Measurements from ENCODE around the gene MAML2. TPM values are rescaled to one million over a fixed set of nuclear protein-coding genes. Genes with fewer than 3 reads are reported as not detected.

Gene MAML2
- total RNA-seq, 4 donors from 2014 or later = 4.7 to 21.7 (median 7.3) TPM

DNA sequence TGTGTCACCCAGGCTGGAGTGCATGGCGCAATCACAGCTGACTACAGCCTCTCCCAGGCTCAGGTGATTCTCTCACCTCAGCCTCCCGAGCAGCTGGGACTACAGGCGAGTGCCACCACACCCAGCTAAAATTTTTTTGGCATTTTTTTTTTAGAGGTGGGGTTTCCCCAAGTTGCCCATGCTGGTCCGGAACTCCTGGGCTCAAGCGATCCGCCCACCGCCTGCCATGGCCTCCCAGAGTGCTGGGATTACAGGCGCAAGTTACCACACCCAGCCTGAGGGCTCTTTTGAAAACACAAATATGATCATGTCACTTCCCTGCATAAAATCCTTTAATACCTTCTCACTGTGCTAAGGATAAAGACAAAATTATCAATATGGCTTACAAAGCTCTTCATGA, 88.1 kb downstream of the MAML2 start:
- no peaks in the 10 kb centered on the region for H3K36me3 ChIP-seq
- intact Hi-C loops (cut with DNase I) = loop anchor here (10.0 kb wide), 1 partner anchor 80 kb away; no protein-coding TSS in a partner anchor
- 43 to 56% methylated on average over 8 of the region's 8 CpGs for WGBS, 2 donors
- no peak for TF ChIP-seq POLR2A (IDR thresholded peaks at IDR 0.05)
- TF ChIP-seq, protein P1, sequence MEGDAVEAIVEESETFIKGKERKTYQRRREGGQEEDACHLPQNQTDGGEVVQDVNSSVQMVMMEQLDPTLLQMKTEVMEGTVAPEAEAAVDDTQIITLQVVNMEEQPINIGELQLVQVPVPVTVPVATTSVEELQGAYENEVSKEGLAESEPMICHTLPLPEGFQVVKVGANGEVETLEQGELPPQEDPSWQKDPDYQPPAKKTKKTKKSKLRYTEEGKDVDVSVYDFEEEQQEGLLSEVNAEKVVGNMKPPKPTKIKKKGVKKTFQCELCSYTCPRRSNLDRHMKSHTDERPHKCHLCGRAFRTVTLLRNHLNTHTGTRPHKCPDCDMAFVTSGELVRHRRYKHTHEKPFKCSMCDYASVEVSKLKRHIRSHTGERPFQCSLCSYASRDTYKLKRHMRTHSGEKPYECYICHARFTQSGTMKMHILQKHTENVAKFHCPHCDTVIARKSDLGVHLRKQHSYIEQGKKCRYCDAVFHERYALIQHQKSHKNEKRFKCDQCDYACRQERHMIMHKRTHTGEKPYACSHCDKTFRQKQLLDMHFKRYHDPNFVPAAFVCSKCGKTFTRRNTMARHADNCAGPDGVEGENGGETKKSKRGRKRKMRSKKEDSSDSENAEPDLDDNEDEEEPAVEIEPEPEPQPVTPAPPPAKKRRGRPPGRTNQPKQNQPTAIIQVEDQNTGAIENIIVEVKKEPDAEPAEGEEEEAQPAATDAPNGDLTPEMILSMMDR (IDR thresholded peaks at IDR 0.05) = no peak
- H3K4me1 ChIP-seq = peaks cover 17 to 63% (median 25%) of the 10 kb centered on the region in 3 donors
- H3K4me3 ChIP-seq = no peak overlapping the region
- H3K9me3 ChIP-seq = no peaks in the 10 kb centered on the region
- H3K27me3 ChIP-seq = no peaks in the 10 kb centered on the region
- peak overlapping the region in 1 of 4 donors; percentile 40 for H3K27ac ChIP-seq
- DNase-seq = no peak

DNA sequence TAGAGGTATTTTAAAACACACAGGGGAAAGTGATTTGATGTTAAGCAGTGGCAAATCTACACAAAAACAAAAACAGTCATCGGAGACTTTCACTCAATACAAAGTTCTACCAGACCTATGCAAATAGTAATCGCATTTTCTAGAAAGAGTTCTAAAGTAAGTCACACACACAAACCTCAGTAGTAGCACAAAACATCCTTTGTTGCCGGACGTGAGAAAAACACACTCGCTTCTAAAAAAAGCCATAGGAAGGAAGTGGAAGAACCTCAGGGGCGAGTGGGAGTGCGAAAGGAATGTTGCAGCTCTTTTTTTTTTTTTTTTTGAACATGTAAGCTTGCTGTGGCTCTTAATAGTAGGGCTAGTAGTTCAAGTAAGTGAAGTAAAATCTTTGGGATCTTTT, 88.9 kb downstream of the MAML2 start:
- DNase-seq = no peak
- no peaks in the 10 kb centered on the region for H3K9me3 ChIP-seq
- peak overlapping the region in 2 of 4 donors; percentile 5 to 40 for H3K27ac ChIP-seq
- H3K4me3 ChIP-seq = no peak overlapping the region
- intact Hi-C loops (cut with DNase I) = loop anchor here (10.0 kb wide), 1 partner anchor 81 kb away; no protein-coding TSS in a partner anchor
- peaks cover 17 to 56% (median 17%) of the 10 kb centered on the region in 3 donors for H3K4me1 ChIP-seq
- 42 to 64% methylated on average over 7 of the region's 7 CpGs for WGBS, 2 donors
- no peaks in the 10 kb centered on the region for H3K27me3 ChIP-seq
- TF ChIP-seq POLR2A (IDR thresholded peaks at IDR 0.05) = no peak
- TF ChIP-seq, protein P1 (IDR thresholded peaks at IDR 0.05) = no peak
- H3K36me3 ChIP-seq = no peaks in the 10 kb centered on the region

DNA sequence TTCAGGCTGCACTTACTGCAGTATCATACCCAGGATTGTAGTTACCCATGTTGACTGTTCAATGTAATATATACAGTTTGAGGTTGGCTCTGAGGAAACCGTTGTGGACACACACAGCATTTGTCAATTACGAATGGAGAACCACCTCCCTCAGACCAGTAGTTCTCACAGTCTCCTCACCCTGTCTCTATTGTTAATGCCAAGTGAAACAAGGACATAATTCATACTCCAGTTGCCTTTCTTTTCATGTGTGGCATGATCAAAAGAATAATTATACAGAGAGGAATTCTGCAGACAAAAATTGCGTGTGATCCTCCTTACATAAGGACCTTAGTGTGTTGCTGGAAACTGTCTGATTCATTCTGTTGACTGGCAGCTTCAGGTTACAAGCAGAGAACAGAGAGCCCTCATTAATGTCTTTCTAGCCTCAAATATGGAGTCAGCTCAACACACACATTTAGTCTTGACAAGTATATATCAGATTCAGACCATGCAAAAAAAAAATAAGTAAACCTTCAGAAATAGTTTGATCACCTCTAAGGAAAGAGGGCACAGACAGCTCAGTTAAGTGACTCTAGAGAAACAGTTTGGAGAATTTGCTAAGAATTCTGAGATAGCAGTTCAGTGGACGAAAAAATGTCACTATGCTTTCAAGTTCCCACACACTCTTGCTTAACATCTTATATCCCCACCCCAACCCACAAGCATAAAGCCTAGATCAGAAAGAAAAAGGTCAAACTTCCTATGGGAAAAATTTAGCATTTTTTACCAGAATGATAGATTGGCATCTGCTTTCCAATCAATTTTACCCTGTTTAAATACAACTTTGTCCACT, 96.1 kb downstream of the MAML2 start:
- H3K9me3 ChIP-seq = no peaks in the 10 kb centered on the region
- no peaks in the 10 kb centered on the region for H3K27me3 ChIP-seq
- 24 to 27% methylated on average over 4 of the region's 4 CpGs for WGBS, 2 donors
- intact Hi-C loops (cut with DNase I) = no loop called here
- H3K4me3 ChIP-seq = no peak overlapping the region
- no peak for DNase-seq
- H3K27ac ChIP-seq = peak overlapping the region in 3 of 4 donors; percentile 5 to 31 (median 30)
- H3K4me1 ChIP-seq = peaks cover 10 to 31% (median 19%) of the 10 kb centered on the region in 3 donors
- TF ChIP-seq, protein P1 (IDR thresholded peaks at IDR 0.05) = no peak
- TF ChIP-seq POLR2A (IDR thresholded peaks at IDR 0.05) = no peak
- no peaks in the 10 kb centered on the region for H3K36me3 ChIP-seq

DNA sequence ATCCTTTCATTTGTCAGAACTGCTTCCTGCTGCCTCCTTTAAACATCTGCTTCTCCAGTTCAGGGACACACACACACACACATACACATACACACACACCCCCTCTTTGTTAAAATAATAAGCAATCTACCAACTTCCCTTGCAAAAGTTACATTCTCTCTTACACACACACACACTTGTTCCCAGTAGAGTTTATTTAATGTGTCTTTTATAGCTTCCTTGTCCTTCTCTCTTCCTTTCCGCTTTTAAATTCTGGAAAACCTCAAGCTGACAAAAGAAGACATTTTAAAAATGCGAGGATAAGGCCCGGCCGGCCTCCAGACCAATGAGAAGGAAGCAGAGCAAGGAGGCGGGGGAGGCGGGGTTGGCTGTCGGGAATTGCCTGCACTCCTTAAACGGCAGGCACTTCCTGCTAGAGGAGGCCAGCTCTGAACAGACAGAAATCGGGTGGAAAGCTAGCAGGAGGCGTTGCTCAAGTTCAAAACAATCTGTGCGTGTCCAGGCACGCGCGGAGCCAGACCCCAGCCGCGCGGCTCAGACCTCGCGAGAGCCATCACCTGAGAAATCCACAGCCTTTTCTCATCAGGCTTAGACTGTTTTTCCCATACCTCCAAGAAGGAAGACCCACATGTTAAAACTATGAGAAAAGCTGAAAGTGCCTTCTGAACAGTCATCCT, 99.9 kb downstream of the MAML2 start:
- intact Hi-C loops (cut with DNase I) = no loop called here
- Histone ChIP-seq H3K9me3 (no peaks in the 10 kb centered on the region), H3K27ac (peak overlapping the region; percentile 71 to 89 (median 85)), H3K27me3 (no peaks in the 10 kb centered on the region), H3K36me3 (no peaks in the 10 kb centered on the region), H3K4me1 (peaks cover 14 to 59% (median 31%) of the 10 kb centered on the region in 3 donors), H3K4me3 (peak overlapping the region; percentile 19 to 62 (median 47))
- peak; percentile 65 for DNase-seq
- peak in 1 of 4 donors; percentile 41 for TF ChIP-seq POLR2A (IDR thresholded peaks at IDR 0.05)
- TF ChIP-seq, protein P1 (IDR thresholded peaks at IDR 0.05) = no peak
- whole genome bisulfite sequencing, 2 donors = 1% methylated on average over 16 to 19 of the region's 19 CpGs

All from esophagus squamous epithelium (tissue), 5 donors.